Esophagus muscularis mucosa (tissue), 3 donors: ENCODE results near the gene FBXL7.

Source experiments
- POLR2AphosphoS5 ChIP-seq, 2 donors: sonication (generic); formaldehyde crosslinking; IDR thresholded peaks; one replicate each; pipeline ENCODE4 v1.6.1; 2017; ENCODE audit warnings: antibody characterized with exemption in 2 of 2
- TF ChIP-seq, protein P1 (sequence below), 3 experiments: fragments of 200-600 bp in 2 of 3; fragments of 450-650 bp in 1 of 3; sonication (generic) in 2 of 3; IDR thresholded peaks; one replicate each; pipeline ENCODE4 v1.5.1; 2017 to 2019; ENCODE audit warnings: antibody characterized with exemption in 3 of 3, mild to moderate bottlenecking in 2 of 3, moderate library complexity in 1 of 3

DNA sequence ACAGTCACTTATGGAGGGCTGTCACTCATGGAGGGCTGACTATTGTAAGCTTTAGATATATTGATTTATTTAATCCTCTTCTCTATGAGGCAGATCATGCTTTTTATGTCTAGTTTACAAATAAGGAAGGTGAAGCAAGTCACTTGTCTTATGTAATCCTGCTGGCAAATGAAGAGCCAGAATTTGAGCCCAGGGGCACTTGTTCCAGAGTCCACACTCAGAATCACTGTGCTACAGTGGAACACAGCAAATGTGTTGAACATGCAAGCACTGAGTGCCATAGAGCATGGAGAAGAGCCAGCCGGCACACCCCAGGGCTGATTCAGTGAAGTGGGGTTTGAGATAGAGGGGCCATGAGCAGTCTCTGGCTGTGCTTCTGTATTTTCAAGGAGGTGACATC, 353.0 kb downstream of the FBXL7 start:
- TF ChIP-seq, protein P1, sequence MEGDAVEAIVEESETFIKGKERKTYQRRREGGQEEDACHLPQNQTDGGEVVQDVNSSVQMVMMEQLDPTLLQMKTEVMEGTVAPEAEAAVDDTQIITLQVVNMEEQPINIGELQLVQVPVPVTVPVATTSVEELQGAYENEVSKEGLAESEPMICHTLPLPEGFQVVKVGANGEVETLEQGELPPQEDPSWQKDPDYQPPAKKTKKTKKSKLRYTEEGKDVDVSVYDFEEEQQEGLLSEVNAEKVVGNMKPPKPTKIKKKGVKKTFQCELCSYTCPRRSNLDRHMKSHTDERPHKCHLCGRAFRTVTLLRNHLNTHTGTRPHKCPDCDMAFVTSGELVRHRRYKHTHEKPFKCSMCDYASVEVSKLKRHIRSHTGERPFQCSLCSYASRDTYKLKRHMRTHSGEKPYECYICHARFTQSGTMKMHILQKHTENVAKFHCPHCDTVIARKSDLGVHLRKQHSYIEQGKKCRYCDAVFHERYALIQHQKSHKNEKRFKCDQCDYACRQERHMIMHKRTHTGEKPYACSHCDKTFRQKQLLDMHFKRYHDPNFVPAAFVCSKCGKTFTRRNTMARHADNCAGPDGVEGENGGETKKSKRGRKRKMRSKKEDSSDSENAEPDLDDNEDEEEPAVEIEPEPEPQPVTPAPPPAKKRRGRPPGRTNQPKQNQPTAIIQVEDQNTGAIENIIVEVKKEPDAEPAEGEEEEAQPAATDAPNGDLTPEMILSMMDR (IDR thresholded peaks at IDR 0.05): no peak
- no peak for TF ChIP-seq POLR2AphosphoS5 (IDR thresholded peaks at IDR 0.05)
